NCI-H2196 (cell line): Measurements from ENCODE around the gene PPM1L.
"Not testable (repeated sequence)": the region's sequence is repeated elsewhere in the genome, so short reads cannot be mapped to it uniquely, and the experiment has no call there.

Experiments
- DNase-seq: peaks from one replicate; lab custom pipeline; 2025; ENCODE audit not compliant: unreplicated experiment; lab: John Stamatoyannopoulos, UW

Gene PPM1L

GRCh38 chr3:161026612-161027510 is 270.8 kb downstream of the PPM1L start:
- DNase-seq, result no peak

GRCh38 chr3:161028555-161029153 is 272.6 kb downstream of the PPM1L start:
- DNase-seq, result no peak

- no peak for DNase-seq
Observed at GRCh38 chr3:161031134-161031533, 275.1 kb downstream of the PPM1L start.

- not testable (repeated sequence) for DNase-seq
Observed at GRCh38 chr3:161034913-161035550, 279.0 kb downstream of the PPM1L start.

GRCh38 chr3:161035711-161036110 is 279.7 kb downstream of the PPM1L start:
- DNase-seq, result no peak

GRCh38 chr3:161038725-161039124 is 282.7 kb downstream of the PPM1L start:
- DNase-seq, result no peak

- DNase-seq, result no peak
Observed at GRCh38 chr3:161042023-161042501, 286.0 kb downstream of the PPM1L start.

GRCh38 chr3:161043336-161044035 is 287.5 kb downstream of the PPM1L start:
- no peak for DNase-seq

GRCh38 chr3:161049683-161050248 is 293.7 kb downstream of the PPM1L start:
- DNase-seq, result no peak

GRCh38 chr3:161050935-161051334 is 294.9 kb downstream of the PPM1L start:
- no peak for DNase-seq

GRCh38 chr3:161051856-161052255 is 295.8 kb downstream of the PPM1L start:
- no peak for DNase-seq

- no peak for DNase-seq
Observed at GRCh38 chr3:161054860-161055604, 299.0 kb downstream of the PPM1L start.

GRCh38 chr3:161064413-161064812 is 308.4 kb downstream of the PPM1L start:
- DNase-seq, result no peak

GRCh38 chr3:161066930-161067329 is 310.9 kb downstream of the PPM1L start:
- no peak for DNase-seq

GRCh38 chr3:161067335-161067734 is 311.3 kb downstream of the PPM1L start:
- DNase-seq, result no peak

GRCh38 chr3:161069511-161070251 is 313.6 kb downstream of the PPM1L start:
- peak; percentile 75 for DNase-seq

- DNase-seq, result no peak
Observed at GRCh38 chr3:161070252-161070930, 314.4 kb downstream of the PPM1L start.

GRCh38 chr3:161070980-161071663 is 315.1 kb downstream of the PPM1L start:
- no peak for DNase-seq
